ENCODE data around the gene HDLBP.

HDLBP gene

DNA sequence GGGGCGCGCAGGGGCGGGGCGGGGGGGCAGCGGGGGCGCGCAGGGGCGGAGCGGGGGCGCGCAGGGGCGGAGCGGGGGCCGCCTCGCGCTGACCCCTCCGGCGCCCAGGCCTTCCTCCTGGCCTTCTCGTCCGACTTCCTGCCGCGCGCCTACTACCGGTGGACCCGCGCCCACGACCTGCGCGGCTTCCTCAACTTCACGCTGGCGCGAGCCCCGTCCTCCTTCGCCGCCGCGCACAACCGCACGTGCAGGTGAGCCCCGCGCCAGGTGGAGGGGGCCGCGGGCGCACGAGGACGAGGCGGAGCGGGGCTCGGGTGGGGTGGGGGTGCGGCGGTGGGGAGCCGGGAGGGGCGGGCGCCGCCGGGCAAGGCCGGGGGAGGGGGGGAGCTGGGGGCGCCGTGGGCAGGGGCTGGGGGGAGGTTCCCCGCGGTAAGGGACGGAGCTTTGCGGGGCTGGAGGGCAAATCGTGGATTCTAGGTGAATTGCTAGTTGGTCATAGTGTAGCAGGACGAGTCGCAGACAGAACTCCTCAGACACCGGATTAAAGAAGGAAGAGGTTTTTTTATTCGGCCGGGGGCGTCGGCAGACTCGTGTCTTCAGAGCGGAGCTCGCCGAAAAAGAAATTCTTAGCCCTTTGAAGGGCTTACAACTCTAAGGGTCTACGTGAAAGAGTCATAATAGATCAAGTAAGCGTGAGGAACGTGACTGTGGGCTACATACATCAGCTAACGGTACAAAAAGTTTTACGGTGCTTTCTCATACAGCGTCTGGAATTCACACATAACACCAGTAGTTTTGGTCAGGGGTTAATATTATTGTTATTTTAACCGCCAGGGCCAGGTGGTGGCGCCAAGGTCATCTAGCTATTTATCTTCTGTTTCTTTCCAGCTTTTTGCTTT, 97.1 kb downstream of the HDLBP start:
- no peak for TF ChIP-seq FOXP2 (optimal IDR thresholded peaks at IDR 0.05; ENCODE audit: borderline replicate concordance, extremely low read depth, extremely low read length, insufficient read depth)
- TF ChIP-seq SIN3A (IDR thresholded peaks at IDR 0.05; ENCODE audit: borderline replicate concordance, insufficient read depth, low read length), result no peak
- TF ChIP-seq, protein P1, sequence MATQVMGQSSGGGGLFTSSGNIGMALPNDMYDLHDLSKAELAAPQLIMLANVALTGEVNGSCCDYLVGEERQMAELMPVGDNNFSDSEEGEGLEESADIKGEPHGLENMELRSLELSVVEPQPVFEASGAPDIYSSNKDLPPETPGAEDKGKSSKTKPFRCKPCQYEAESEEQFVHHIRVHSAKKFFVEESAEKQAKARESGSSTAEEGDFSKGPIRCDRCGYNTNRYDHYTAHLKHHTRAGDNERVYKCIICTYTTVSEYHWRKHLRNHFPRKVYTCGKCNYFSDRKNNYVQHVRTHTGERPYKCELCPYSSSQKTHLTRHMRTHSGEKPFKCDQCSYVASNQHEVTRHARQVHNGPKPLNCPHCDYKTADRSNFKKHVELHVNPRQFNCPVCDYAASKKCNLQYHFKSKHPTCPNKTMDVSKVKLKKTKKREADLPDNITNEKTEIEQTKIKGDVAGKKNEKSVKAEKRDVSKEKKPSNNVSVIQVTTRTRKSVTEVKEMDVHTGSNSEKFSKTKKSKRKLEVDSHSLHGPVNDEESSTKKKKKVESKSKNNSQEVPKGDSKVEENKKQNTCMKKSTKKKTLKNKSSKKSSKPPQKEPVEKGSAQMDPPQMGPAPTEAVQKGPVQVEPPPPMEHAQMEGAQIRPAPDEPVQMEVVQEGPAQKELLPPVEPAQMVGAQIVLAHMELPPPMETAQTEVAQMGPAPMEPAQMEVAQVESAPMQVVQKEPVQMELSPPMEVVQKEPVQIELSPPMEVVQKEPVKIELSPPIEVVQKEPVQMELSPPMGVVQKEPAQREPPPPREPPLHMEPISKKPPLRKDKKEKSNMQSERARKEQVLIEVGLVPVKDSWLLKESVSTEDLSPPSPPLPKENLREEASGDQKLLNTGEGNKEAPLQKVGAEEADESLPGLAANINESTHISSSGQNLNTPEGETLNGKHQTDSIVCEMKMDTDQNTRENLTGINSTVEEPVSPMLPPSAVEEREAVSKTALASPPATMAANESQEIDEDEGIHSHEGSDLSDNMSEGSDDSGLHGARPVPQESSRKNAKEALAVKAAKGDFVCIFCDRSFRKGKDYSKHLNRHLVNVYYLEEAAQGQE (IDR thresholded peaks at IDR 0.05; ENCODE audit: insufficient read depth in 1 of 2, low read depth in 2 of 2, low read length in 2 of 2), result no peak
- TF ChIP-seq POLR2AphosphoS5 (IDR thresholded peaks at IDR 0.05; ENCODE audit: low read depth, low read length), result 0 out of 2 replicates have a peak, but pooled peaks have one; percentile 25

DNA sequence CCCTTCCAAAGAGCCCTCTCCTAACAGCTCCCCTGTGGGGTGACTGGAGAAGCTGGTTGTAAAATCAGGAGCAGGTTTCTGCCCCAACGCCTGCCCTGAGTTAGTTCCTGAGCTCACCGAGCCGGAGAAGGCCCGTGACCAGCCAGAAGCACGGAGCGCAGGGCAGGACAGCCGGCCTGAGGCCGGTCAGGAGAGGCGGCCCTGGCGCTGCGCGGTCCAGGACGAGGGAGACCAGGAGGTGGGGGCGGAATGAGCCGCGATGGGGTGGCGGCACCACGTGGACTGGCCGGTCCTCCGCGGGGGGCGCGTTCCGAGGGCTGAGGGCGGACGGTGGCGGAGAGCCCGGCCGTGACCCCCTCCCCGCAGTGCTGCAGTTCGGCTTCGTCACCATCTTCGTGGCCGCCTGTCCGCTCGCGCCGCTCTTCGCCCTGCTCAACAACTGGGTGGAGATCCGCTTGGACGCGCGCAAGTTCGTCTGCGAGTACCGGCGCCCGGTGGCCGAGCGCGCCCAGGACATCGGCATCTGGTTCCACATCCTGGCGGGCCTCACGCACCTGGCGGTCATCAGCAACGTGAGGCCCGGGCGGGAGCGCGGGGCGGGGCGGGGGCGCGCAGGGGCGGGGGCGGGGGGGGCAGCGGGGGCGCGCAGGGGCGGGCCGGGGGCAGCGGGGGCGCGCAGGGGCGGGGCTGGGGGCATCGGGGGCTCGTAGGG, 98.0 kb downstream of the HDLBP start:
- TF ChIP-seq POLR2AphosphoS5 (IDR thresholded peaks at IDR 0.05; ENCODE audit: low read depth, low read length) (no peak), TAF1 (IDR thresholded peaks at IDR 0.05; ENCODE audit: borderline replicate concordance, insufficient read depth, low read length) (no peak), FOXP2 (optimal IDR thresholded peaks at IDR 0.05; ENCODE audit: borderline replicate concordance, extremely low read depth, extremely low read length, insufficient read depth) (peak; percentile 4), SIN3A (IDR thresholded peaks at IDR 0.05; ENCODE audit: borderline replicate concordance, insufficient read depth, low read length) (no peak)

DNA sequence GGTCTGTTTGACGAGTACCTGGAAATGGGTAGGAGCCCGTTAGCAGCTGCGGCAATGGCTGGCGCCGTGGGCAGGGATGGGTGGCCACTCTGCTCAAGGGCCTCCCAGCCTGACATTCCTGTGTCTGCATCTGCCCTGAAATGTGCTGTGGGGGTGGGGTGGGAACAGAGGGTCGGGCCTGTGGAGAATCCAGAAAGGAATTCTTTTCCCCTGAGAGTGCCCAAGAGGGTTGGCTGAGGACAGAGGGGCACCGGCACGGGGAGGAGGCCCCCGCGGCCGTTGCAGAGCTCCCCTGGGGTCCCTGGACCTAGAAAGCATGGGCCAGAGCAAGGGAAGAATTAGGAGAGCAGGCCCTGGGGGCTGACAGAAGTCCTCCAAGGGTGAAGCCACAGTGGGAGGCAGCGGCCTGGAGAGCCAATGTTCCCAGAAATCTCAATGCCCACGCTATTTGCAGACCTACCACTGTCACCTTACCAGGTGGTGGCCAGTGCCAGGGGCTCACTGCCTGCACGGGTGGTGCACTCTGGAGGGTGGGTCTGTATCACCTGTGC, 99.2 kb downstream of the HDLBP start:
- TF ChIP-seq SIN3A (IDR thresholded peaks at IDR 0.05; ENCODE audit: borderline replicate concordance, insufficient read depth, low read length), result no peak
- TF ChIP-seq POLR2AphosphoS5 (IDR thresholded peaks at IDR 0.05; ENCODE audit: low read depth, low read length), result no peak
- TF ChIP-seq, protein P1 (IDR thresholded peaks at IDR 0.05; ENCODE audit: insufficient read depth in 1 of 2, low read depth in 2 of 2, low read length in 2 of 2), result no peak
- TF ChIP-seq TAF1 (IDR thresholded peaks at IDR 0.05; ENCODE audit: borderline replicate concordance, insufficient read depth, low read length), result no peak
- no peak for TF ChIP-seq FOXP2 (optimal IDR thresholded peaks at IDR 0.05; ENCODE audit: borderline replicate concordance, extremely low read depth, extremely low read length, insufficient read depth)

DNA sequence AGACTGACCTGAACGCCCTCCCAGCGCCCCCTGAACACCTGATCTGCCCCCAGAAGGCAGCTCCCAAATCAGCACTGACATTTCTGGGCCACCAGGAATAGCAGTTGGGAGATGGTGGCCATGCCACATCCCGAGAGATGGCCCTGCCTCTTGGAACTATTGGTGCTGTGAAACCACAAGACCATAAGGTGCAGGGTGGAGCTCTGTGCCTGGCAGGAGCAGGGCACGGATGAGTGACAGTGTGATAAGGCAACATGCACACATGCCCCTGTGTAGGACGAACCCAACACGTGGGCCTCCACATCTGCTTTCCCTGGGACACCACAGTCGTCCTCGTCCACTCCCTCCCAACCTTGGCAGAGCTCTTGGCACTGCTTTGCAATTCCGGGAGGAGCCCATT, 100.1 kb downstream of the HDLBP start:
- TF ChIP-seq TAF1 (IDR thresholded peaks at IDR 0.05; ENCODE audit: borderline replicate concordance, insufficient read depth, low read length) (no peak), POLR2AphosphoS5 (IDR thresholded peaks at IDR 0.05; ENCODE audit: low read depth, low read length) (no peak), FOXP2 (optimal IDR thresholded peaks at IDR 0.05; ENCODE audit: borderline replicate concordance, extremely low read depth, extremely low read length, insufficient read depth) (no peak), SIN3A (IDR thresholded peaks at IDR 0.05; ENCODE audit: borderline replicate concordance, insufficient read depth, low read length) (no peak)
- TF ChIP-seq, protein P1 (IDR thresholded peaks at IDR 0.05; ENCODE audit: insufficient read depth in 1 of 2, low read depth in 2 of 2, low read length in 2 of 2), result no peak

DNA sequence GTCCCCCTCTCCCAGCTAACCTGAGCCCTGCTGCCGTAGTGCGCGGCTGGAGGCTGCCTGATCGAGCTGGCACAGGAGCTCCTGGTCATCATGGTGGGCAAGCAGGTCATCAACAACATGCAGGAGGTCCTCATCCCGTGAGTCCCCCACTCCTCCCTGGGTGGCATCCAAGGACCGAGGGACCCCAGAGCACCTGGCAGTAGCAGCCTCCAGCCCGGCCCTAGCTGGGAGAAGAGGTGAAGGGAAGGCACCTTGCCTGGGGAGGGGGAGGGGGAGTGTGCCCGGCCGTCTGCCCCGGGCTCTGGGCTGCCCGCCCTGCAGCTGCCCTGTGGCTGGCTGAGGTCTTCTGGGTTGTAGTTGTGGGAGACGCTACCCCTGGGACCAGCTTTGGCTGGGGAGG, 100.7 kb downstream of the HDLBP start:
- no peak for TF ChIP-seq SIN3A (IDR thresholded peaks at IDR 0.05; ENCODE audit: borderline replicate concordance, insufficient read depth, low read length)
- no peak for TF ChIP-seq POLR2AphosphoS5 (IDR thresholded peaks at IDR 0.05; ENCODE audit: low read depth, low read length)
- TF ChIP-seq, protein P1 (IDR thresholded peaks at IDR 0.05; ENCODE audit: insufficient read depth in 1 of 2, low read depth in 2 of 2, low read length in 2 of 2), result no peak
- no peak for TF ChIP-seq TAF1 (IDR thresholded peaks at IDR 0.05; ENCODE audit: borderline replicate concordance, insufficient read depth, low read length)
- no peak for TF ChIP-seq FOXP2 (optimal IDR thresholded peaks at IDR 0.05; ENCODE audit: borderline replicate concordance, extremely low read depth, extremely low read length, insufficient read depth)

All from PFSK-1 (cell line).